OCI-LY7 (cell line): ENCODE data around the gene ADAT2. TPM values are rescaled to one million over a fixed set of nuclear protein-coding genes. Genes with fewer than 3 reads are reported as not detected.

Experiments
- BruUV-seq: library from RNA; stranded (reverse); fragments of 400-500 nt; replicated peaks from 2 replicates; lab custom pipeline; 2021; lab: Mats Ljungman, UMichigan
- CTCF ChIA-PET: fragments of 300-600 bp; sonication (Branson Sonifier 250); formaldehyde crosslinking; loops from one replicate; lab custom pipeline; 2022; ENCODE audit warnings: antibody characterized with exemption; ENCODE audit not compliant: unreplicated experiment; lab: Charles Lee
- POLR2A ChIA-PET: fragments of 300-600 bp; sonication (Branson Sonifier 250); formaldehyde crosslinking; loops from one replicate; lab custom pipeline; 2022; ENCODE audit warnings: antibody characterized with exemption; lab: Charles Lee
- DNase-seq: peaks from one replicate; pipeline ENCODE4 v3.0.0-alpha.2; 2015; ENCODE audit warnings: low spot score
- H2AFZ ChIP-seq: fragments of 200-600 bp; sonication (generic), shearing (Covaris generic); 2 replicates; pipeline ENCODE4 v1.6.1; 2014; ENCODE audit warnings: mild to moderate bottlenecking, antibody characterized with exemption, low read length, moderate library complexity
- H3K27ac ChIP-seq: fragments of 200-600 bp; sonication (generic); 2 replicates; pipeline ENCODE4 v1.5.1; 2014; ENCODE audit warnings: mixed run types, low read depth, mild to moderate bottlenecking, moderate library complexity, low read length, inconsistent platforms; ENCODE audit not compliant: poor library complexity, severe bottlenecking
- H3K36me3 ChIP-seq: fragments of 200-600 bp; sonication (generic); 2 replicates; pipeline ENCODE4 v1.6.1; 2014; ENCODE audit warnings: mild to moderate bottlenecking, antibody characterized with exemption, low read length, moderate library complexity, mixed read lengths; ENCODE audit not compliant: insufficient read depth
- H3K4me1 ChIP-seq: fragments of 200-600 bp; sonication (generic); 2 replicates; pipeline ENCODE4 v1.5.1; 2014; ENCODE audit warnings: mild to moderate bottlenecking, low read length; ENCODE audit not compliant: insufficient read depth, poor library complexity, severe bottlenecking
- H3K4me2 ChIP-seq: fragments of 200-600 bp; sonication (generic); 2 replicates; pipeline ENCODE4 v1.6.1; 2014; ENCODE audit warnings: mild to moderate bottlenecking, low read length
- H3K4me3 ChIP-seq: fragments of 200-600 bp; sonication (generic); 2 replicates; pipeline ENCODE4 v1.5.1; 2014; ENCODE audit warnings: mild to moderate bottlenecking, low read depth, low read length; ENCODE audit not compliant: poor library complexity, severe bottlenecking
- H3K79me2 ChIP-seq: fragments of 200-600 bp; sonication (generic); 2 replicates; pipeline ENCODE4 v1.6.1; 2016; ENCODE audit warnings: low read depth, mild to moderate bottlenecking, low read length, moderate library complexity, mixed read lengths; ENCODE audit not compliant: insufficient read depth
- H3K9me2 ChIP-seq: fragments of 200-600 bp; sonication (generic); 2 replicates; pipeline ENCODE4 v1.6.1; 2016; ENCODE audit warnings: mild to moderate bottlenecking, low read length, mixed read lengths; ENCODE audit not compliant: insufficient read depth
- H3K9me3 ChIP-seq: fragments of 200-600 bp; sonication (generic); 2 replicates; pipeline ENCODE4 v1.6.1; 2014; ENCODE audit warnings: mild to moderate bottlenecking, mixed run types, low read length, mixed read lengths
- H4K20me1 ChIP-seq: fragments of 200-600 bp; sonication (generic); 2 replicates; pipeline ENCODE4 v1.6.1; 2014; ENCODE audit warnings: mild to moderate bottlenecking, antibody characterized with exemption, low read length, moderate library complexity, mixed read lengths; ENCODE audit not compliant: insufficient read depth
- CTCF ChIP-seq: fragments of 200-600 bp; sonication (generic); conservative IDR thresholded peaks from 2 replicates; pipeline ENCODE4 v1.5.1; 2014; ENCODE audit warnings: mild to moderate bottlenecking, antibody characterized with exemption, low read length, moderate library complexity, mixed read lengths
- EZH2phosphoT487 ChIP-seq: fragments of 200-600 bp; sonication (generic); IDR thresholded peaks from 2 replicates; pipeline ENCODE4 v1.6.1; 2018; ENCODE audit warnings: low read depth, borderline replicate concordance, mild to moderate bottlenecking, mixed run types, antibody characterized with exemption, low read length, moderate library complexity, mixed read lengths
- intact Hi-C: fragments of 100-400 bp; cut with micrococcal nuclease; formaldehyde crosslinking; loops from one replicate; pipeline ENCODE4 v1.10.0; 2022; ENCODE audit not compliant: unreplicated experiment
- total RNA-seq, 2 experiments: library from RNA; depleted of rRNA in 1 of 2; stranded (reverse); fragments of >200 nt in 1 of 2; shearing (Covaris generic) in 1 of 2; gene quantifications; 2 replicates each; pipeline ENCODE4 v1.2.3, GENCODE V29; 2014 to 2022

The ADAT2 gene
- total RNA-seq, 2 experiments from 2014 or later = 21.7 to 23.0 TPM

- Histone ChIP-seq H3K9me3 (no peaks in the 10 kb centered on the region), H3K4me2 (no peak overlapping the region), H3K79me2 (no peaks in the 10 kb centered on the region), H4K20me1 (no peaks in the 10 kb centered on the region), H3K9me2 (no peaks in the 10 kb centered on the region), H3K4me3 (no peak overlapping the region), H3K27ac (no peak overlapping the region), H3K36me3 (no peaks in the 10 kb centered on the region), H3K4me1 (peaks cover 5% of the 10 kb centered on the region), H2AFZ (no peak overlapping the region)
- no peak for DNase-seq
- intact Hi-C loops = no loop called here
- CTCF ChIA-PET = no interaction called here
- POLR2A ChIA-PET = interaction anchor here (1.1 kb wide), 1 partner anchor 26 kb away, joined by 3 read pairs; no protein-coding TSS in a partner anchor
- BruUV-seq = no TSS peak
- no peak for TF ChIP-seq CTCF
- no peak for TF ChIP-seq EZH2phosphoT487
These were observed 54.8 kb downstream of the ADAT2 start for GRCh38 chr6:143395699-143396098.

- Histone ChIP-seq H3K4me1 (no peaks in the 10 kb centered on the region), H3K9me3 (no peaks in the 10 kb centered on the region), H3K27ac (no peak overlapping the region), H3K4me2 (no peak overlapping the region), H4K20me1 (no peaks in the 10 kb centered on the region), H2AFZ (no peak overlapping the region), H3K9me2 (no peaks in the 10 kb centered on the region), H3K36me3 (no peaks in the 10 kb centered on the region), H3K4me3 (no peak overlapping the region), H3K79me2 (no peaks in the 10 kb centered on the region)
- no TSS peak for BruUV-seq
- no peak for DNase-seq
- TF ChIP-seq CTCF (no peak), EZH2phosphoT487 (no peak)
- CTCF ChIA-PET = no interaction called here
- intact Hi-C loops = no loop called here
- POLR2A ChIA-PET = interaction anchor here (0.6 kb wide), 1 partner anchor 60 kb away, joined by 3 read pairs; no protein-coding TSS in a partner anchor
These were observed 56.1 kb downstream of the ADAT2 start for GRCh38 chr6:143394389-143394788.

- H2AFZ ChIP-seq = no peak overlapping the region
- POLR2A ChIA-PET = no interaction called here
- TF ChIP-seq CTCF = no peak
- no peak for TF ChIP-seq EZH2phosphoT487
These were observed 60.2 kb downstream of the ADAT2 start for GRCh38 chr6:143390278-143390677.

More at GRCh38 chr6:143390278-143390677, 60.2 kb downstream of the ADAT2 start:
- no peak for DNase-seq
- no peaks in the 10 kb centered on the region for H3K79me2 ChIP-seq
- no peaks in the 10 kb centered on the region for H4K20me1 ChIP-seq
- intact Hi-C loops = no loop called here
- no peak overlapping the region for H3K4me2 ChIP-seq
- no peaks in the 10 kb centered on the region for H3K4me1 ChIP-seq
- CTCF ChIA-PET = no interaction called here
- H3K27ac ChIP-seq = no peak overlapping the region
- no peak overlapping the region for H3K4me3 ChIP-seq
- BruUV-seq = no TSS peak
- no peaks in the 10 kb centered on the region for H3K9me3 ChIP-seq
- no peaks in the 10 kb centered on the region for H3K36me3 ChIP-seq
- H3K9me2 ChIP-seq = no peaks in the 10 kb centered on the region
